WTC11 (cell line): ENCODE measurements around the gene DHRS7B. TPM values are rescaled to one million over a fixed set of nuclear protein-coding genes. Genes with fewer than 3 reads are reported as not detected.

Source experiments
- ATAC-seq: fragments of 200-7000 bp; cut with Tn5 transposase; 2 replicates; pipeline ENCODE4 v1.10.0; 2021; ENCODE audit warnings: mild to moderate bottlenecking, moderate library complexity
- CTCF ChIA-PET: fragments of 300-600 bp; sonication (Branson Sonifier 250); formaldehyde crosslinking; loops from one replicate; lab custom pipeline; 2021; ENCODE audit warnings: antibody characterized with exemption; lab: Charles Lee
- POLR2A ChIA-PET: fragments of 350-600 bp; sonication (Branson Sonifier 250); formaldehyde crosslinking; loops from one replicate; lab custom pipeline; 2021; ENCODE audit warnings: antibody characterized with exemption; lab: Charles Lee
- DNase-seq: peaks from one replicate; pipeline ENCODE4 v3.0.0; 2021; ENCODE audit warnings: low spot score
- H3K27ac Mint-ChIP-seq: 2 replicates; pipeline ENCODE4 v1.8.0; 2021; ENCODE audit warnings: mixed read lengths
- H3K27me3 Mint-ChIP-seq: 2 replicates; pipeline ENCODE4 v1.8.0; 2021; ENCODE audit warnings: low read depth, mild to moderate bottlenecking, moderate library complexity, mixed read lengths
- H3K36me3 Mint-ChIP-seq: 2 replicates; pipeline ENCODE4 v1.8.0; 2021; ENCODE audit warnings: mixed read lengths
- H3K4me1 Mint-ChIP-seq: 2 replicates; pipeline ENCODE4 v1.8.0; 2022; ENCODE audit warnings: mixed read lengths
- H3K4me3 Mint-ChIP-seq: 2 replicates; pipeline ENCODE4 v1.8.0; 2021; ENCODE audit warnings: mild to moderate bottlenecking, moderate library complexity, mixed read lengths
- H3K9me3 Mint-ChIP-seq: 2 replicates; pipeline ENCODE4 v1.8.0; 2021; ENCODE audit warnings: mixed read lengths
- AR ChIP-seq: fragments of 250-450 bp; sonication (Bioruptor Pico); IDR thresholded peaks from 2 replicates; pipeline ENCODE4 v1.9.0; 2021; ENCODE audit warnings: mild to moderate bottlenecking
- ARID4B ChIP-seq: sonication (generic); formaldehyde crosslinking; IDR thresholded peaks from 2 replicates; pipeline ENCODE4 v1.8.0; 2023; ENCODE audit warnings: missing genetic modification reagents, mild to moderate bottlenecking, borderline replicate concordance
- ATF1 ChIP-seq: sonication (generic); formaldehyde crosslinking; IDR thresholded peaks from 2 replicates; pipeline ENCODE4 v1.8.1; 2023; ENCODE audit warnings: mild to moderate bottlenecking, moderate library complexity, missing genetic modification reagents
- CDX4 ChIP-seq: fragments of 250-450 bp; sonication (Bioruptor Pico); IDR thresholded peaks from 2 replicates; pipeline ENCODE4 v1.9.0; 2021; ENCODE audit warnings: moderate library complexity, mild to moderate bottlenecking, inconsistent platforms, borderline replicate concordance
- E2F5 ChIP-seq: sonication (generic); formaldehyde crosslinking; IDR thresholded peaks from 2 replicates; pipeline ENCODE4 v1.8.1; 2022; ENCODE audit warnings: mild to moderate bottlenecking, moderate library complexity, missing genetic modification reagents
- EMX1 ChIP-seq: fragments of 250-450 bp; sonication (Bioruptor Pico); IDR thresholded peaks from 2 replicates; pipeline ENCODE4 v1.8.0; 2021; ENCODE audit warnings: mild to moderate bottlenecking
- FOXP1 ChIP-seq: sonication (generic); formaldehyde crosslinking; IDR thresholded peaks from 2 replicates; pipeline ENCODE4 v1.8.0; 2022; ENCODE audit warnings: missing genetic modification reagents, mild to moderate bottlenecking, moderate library complexity, borderline replicate concordance
- FOXP4 ChIP-seq: sonication (generic); formaldehyde crosslinking; IDR thresholded peaks from 2 replicates; pipeline ENCODE4 v1.8.0; 2022; ENCODE audit warnings: mild to moderate bottlenecking, missing genetic modification reagents
- JAZF1 ChIP-seq: fragments of 250-450 bp; sonication (Bioruptor Pico); IDR thresholded peaks from 2 replicates; pipeline ENCODE4 v1.9.0; 2021; ENCODE audit warnings: moderate library complexity, mild to moderate bottlenecking, inconsistent platforms
- MXD4 ChIP-seq: fragments of 250-450 bp; sonication (Bioruptor Pico); IDR thresholded peaks from 2 replicates; pipeline ENCODE4 v1.8.0; 2021; ENCODE audit warnings: mild to moderate bottlenecking, moderate library complexity, borderline replicate concordance
- OVOL2 ChIP-seq: fragments of 250-450 bp; sonication (Bioruptor Pico); IDR thresholded peaks from 2 replicates; pipeline ENCODE4 v1.9.0; 2021; ENCODE audit warnings: mild to moderate bottlenecking, borderline replicate concordance
- PRDM15 ChIP-seq: sonication (generic); formaldehyde crosslinking; IDR thresholded peaks from 2 replicates; pipeline ENCODE4 v1.8.0; 2022; ENCODE audit warnings: missing genetic modification reagents
- USF1 ChIP-seq: sonication (generic); formaldehyde crosslinking; IDR thresholded peaks from 2 replicates; pipeline ENCODE4 v1.8.0; 2022; ENCODE audit warnings: mild to moderate bottlenecking, missing genetic modification reagents
- USF2 ChIP-seq: sonication (generic); formaldehyde crosslinking; IDR thresholded peaks from 2 replicates; pipeline ENCODE4 v1.8.1; 2023; ENCODE audit warnings: mild to moderate bottlenecking, missing genetic modification reagents, moderate library complexity
- ZNF512 ChIP-seq: sonication (generic); formaldehyde crosslinking; IDR thresholded peaks from 2 replicates; pipeline ENCODE4 v1.8.1; 2022; ENCODE audit warnings: missing genetic modification reagents, borderline replicate concordance
- ZSCAN18 ChIP-seq: fragments of 250-450 bp; sonication (Bioruptor Pico); IDR thresholded peaks from 2 replicates; pipeline ENCODE4 v2.1.2; 2022; ENCODE audit warnings: mild to moderate bottlenecking, moderate library complexity
- total RNA-seq: library from RNA; stranded (reverse); gene quantifications from 3 replicates; pipeline ENCODE4 v1.2.3, GENCODE V29; 2021

Gene DHRS7B
- total RNA-seq, 1 experiment from 2014 or later = 15.6 TPM

GRCh38 chr17:21196126-21196525 lies 69.4 kb downstream of the DHRS7B start (continued):
- TF ChIP-seq AR (CRISPR knock-in tag) = no peak
- no peak for TF ChIP-seq EMX1
- TF ChIP-seq JAZF1 (CRISPR knock-in tag) = no peak
- no peak for TF ChIP-seq OVOL2
- TF ChIP-seq CDX4 (CRISPR knock-in tag) = no peak
- no peak for TF ChIP-seq ZNF512 (CRISPR knock-in tag)
- no peak for TF ChIP-seq FOXP4 (CRISPR knock-in tag)
- no peak for TF ChIP-seq MXD4 (CRISPR knock-in tag)

- Mint-ChIP-seq H3K36me3 (peaks cover 25% of the 10 kb centered on the region), H3K4me1 (peaks cover 54% of the 10 kb centered on the region), H3K9me3 (no peaks in the 10 kb centered on the region), H3K4me3 (no peak overlapping the region), H3K27ac (peak overlapping the region; percentile 92), H3K27me3 (no peaks in the 10 kb centered on the region)
- POLR2A ChIA-PET = interaction anchor here (0.6 kb wide), 1 partner anchor 81 kb away, joined by 3 read pairs; no protein-coding TSS in a partner anchor
- DNase-seq (no peak), ATAC-seq (no peak)
- CTCF ChIA-PET = interaction anchor here (0.7 kb wide), 1 partner anchor 140 kb away, joined by 5 read pairs; no protein-coding TSS in a partner anchor
- TF ChIP-seq PRDM15 = no peak
- TF ChIP-seq FOXP1 (CRISPR knock-in tag) = no peak
- TF ChIP-seq ZSCAN18 (CRISPR knock-in tag) = no peak
- TF ChIP-seq E2F5 (CRISPR knock-in tag) = no peak
- no peak for TF ChIP-seq USF2
- no peak for TF ChIP-seq USF1 (CRISPR knock-in tag)
- TF ChIP-seq ARID4B = no peak
- no peak for TF ChIP-seq ATF1 (CRISPR knock-in tag)
These were observed 71.6 kb downstream of the DHRS7B start for GRCh38 chr17:21198411-21198810.
